ENCODE results near the gene RPS23. TPM values are rescaled to one million over a fixed set of nuclear protein-coding genes. Genes with fewer than 3 reads are reported as not detected.

Gene RPS23
- total RNA-seq (2014; rRNA removed; shearing (Covaris generic)) = 4,987 and 6,213 TPM in 2 replicates

DNA sequence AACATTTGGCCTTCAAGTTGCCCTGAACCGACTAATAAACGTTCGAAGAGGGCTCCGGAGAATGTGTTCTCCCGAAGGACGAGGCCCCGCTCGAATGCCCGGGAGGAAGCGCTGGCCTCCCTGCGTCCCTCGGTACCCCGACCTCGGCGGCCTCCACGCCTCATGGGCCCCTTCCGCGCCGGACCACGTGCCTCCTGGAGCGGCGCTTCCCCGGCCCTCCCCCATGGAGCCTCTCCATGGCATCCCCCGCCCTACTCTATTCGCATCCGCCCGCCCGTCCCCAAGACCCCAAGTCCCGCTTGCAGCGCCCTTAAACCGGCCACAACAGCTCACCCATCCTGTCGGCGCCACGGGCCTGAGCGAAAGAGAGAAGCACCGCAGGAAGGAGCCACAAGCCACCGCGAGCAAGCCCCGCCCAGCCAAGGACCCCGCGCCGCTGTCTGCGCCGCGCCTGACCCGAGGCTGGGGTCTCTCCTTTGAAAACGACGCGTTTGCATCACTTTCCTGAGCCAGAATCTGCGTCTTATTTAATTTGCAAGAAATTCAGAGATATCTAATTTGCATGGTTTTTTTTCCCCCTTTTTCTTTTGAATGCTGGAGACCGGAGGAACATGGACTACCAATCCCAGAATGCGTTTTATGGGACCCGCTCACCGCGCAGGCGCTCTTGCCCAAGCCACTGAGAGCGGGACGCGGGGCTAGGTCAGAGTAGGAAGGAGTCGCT lies at the start of gene RPS23:
RPS23 (minus strand) TSS at position 368 of the 724 bp plus-strand sequence; CDS start at position 337, 31 bp downstream.

Small RNA genes lying within 50 kb of the gene (small RNA-seq; reads per million reads assigned to genes)
- gene AC010598.1 = not detected
